Measurements from ENCODE around the gene PPP2R5C.

The PPP2R5C gene

GRCh38 chr14:101894365-101895081, 133.0 kb downstream of the PPP2R5C start:
- DNase-seq: no peak

GRCh38 chr14:101895256-101895655, 133.7 kb downstream of the PPP2R5C start:
- DNase-seq: no peak

DNA sequence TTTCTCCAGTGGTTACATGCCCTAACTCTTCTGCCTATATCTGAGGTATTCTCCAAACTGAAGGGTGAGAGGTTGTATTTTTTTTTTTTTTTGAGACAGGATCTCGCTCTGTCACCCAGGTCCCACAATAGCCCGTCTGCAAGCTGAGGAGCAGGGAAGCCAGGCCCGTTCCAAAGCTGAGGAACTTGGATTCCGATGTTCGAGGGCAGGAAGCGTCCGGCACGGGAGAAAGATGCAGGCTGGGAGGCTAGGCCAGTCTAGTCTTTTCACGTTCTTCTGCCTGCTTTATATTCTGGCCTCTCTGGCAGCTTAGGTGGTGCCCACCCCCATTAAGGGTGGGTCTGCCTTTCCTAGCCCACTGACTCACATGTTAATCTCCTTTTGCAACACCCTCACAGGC, 135.8 kb downstream of the PPP2R5C start:
- no peak for DNase-seq

GRCh38 chr14:101898416-101898815, 136.9 kb downstream of the PPP2R5C start:
- DNase-seq: no peak

DNA sequence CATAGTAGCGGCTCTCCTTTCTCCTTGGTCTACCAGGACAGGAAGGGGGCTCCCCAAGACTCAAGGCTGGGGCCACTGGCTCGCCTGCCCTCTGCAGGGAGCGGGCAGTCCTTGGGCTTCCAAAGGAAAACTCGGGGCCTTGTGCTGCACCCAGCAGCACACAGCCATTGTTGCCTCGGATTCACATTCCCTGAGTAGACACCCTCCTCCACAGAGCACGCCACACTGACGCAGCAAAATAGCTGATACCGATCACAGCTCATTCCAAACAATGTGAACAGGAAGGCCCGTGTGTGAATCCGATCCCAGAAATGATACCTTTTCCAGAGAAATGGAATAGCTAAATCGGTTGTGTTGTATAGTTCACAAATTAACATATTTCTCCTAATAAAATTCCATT, 137.8 kb downstream of the PPP2R5C start:
- DNase-seq: no peak

DNA sequence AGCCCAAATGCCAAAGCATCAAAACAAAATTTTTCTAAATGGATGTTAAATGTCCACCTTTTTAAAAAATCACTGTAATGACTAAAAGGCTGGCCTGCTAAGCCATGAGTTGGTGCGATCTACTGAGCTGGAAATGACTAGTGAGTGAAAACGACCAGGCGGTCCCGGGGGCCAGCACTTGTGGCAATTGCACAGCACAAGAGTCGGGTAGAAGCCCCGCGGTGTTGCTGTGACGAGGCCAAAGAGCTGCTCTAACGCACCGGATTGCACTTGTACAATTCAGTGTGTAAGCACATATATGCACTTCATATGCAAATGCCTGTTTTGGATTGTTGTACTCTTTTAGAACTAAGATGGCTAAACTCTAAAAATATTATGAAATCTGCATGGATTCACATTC, 138.7 kb downstream of the PPP2R5C start:
- no peak for DNase-seq

DNA sequence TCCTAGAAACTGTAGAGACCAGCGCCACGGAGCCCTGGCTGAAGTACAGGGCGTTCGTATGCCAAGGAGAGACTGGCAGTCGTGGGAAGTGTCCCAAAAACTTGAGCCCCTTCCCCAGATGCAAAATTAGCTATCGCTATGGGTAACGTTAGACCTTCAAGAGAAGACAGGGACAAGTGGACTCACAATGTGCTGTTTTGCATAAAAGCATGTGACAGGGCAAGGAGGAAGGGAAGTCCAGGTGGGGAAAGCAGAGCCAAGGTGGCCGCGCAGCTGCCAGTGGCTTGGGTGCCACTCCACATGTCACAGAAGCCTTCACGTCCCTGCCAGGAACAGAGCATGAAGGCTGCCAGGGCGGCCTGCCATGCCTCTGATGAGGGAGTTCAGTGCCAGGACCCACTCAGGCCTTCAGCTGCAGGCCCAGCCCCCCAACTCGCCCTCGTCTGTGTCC, 141.6 kb downstream of the PPP2R5C start:
- DNase-seq: no peak

GRCh38 chr14:101905614-101906013, 144.1 kb downstream of the PPP2R5C start:
- DNase-seq: no peak

- no peak for DNase-seq
These were observed 145.1 kb downstream of the PPP2R5C start for GRCh38 chr14:101906645-101907044.

DNA sequence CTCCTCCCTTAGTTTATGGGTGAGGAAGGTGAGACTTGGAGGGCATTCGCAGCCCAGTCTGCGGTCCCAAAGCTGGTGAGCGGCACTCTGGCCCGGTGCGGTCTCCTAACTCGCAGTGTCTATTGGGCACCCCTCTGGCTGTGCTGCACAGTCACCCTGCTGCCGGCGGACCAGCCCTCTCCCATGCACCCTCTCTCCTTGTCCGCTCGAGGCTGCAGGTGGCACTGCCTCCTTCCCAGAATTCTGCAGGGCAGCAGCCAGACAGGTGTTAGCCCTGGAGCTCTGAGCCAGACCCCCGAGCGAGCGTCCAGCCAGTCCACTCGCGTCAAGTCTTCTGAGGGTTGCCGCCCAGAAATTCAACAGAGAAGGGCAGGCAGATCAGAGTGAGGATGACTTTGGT, 146.1 kb downstream of the PPP2R5C start:
- DNase-seq: no peak

DNA sequence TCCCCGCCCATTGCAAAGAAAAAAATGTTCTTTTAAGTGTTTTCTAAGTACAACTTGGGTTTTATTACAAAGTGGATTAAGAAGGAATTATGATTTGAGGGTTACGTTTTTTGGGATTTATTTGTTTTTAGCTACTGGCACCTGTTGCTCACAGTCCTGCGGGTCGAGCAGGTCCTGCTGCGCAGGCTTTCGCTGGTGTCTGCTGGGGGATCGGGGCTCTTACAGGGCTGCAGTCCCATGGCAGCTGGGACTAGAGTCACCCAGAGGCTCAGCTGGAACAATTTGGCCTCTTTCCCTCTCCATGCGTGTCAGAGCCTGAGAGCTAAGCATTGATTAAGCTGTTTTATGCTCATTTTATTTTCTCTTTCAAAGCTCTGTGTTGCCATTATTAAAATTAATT, 147.3 kb downstream of the PPP2R5C start:
- DNase-seq: no peak

- no peak for DNase-seq
These were observed 148.0 kb downstream of the PPP2R5C start for GRCh38 chr14:101909371-101910096.

DNA sequence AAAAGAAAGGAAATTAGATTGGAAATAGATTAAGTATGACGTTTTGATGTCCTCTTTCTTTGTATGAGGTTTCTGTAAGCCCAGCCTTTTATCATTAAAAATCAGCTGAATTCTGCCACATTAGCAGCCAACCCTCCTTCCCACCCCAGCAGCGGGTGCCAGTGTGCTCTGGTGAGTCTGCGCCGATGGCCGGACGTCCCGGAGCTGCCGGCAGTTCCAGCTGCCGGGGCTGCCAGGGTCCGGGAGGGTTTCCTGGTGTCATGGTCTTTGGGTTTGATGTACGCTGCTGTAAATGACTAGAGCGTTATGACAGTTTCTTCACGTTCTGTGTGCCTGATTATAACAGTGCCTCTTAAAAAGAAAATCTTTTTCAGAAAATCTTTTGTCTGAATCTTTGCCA, 151.3 kb downstream of the PPP2R5C start:
- DNase-seq: no peak

DNA sequence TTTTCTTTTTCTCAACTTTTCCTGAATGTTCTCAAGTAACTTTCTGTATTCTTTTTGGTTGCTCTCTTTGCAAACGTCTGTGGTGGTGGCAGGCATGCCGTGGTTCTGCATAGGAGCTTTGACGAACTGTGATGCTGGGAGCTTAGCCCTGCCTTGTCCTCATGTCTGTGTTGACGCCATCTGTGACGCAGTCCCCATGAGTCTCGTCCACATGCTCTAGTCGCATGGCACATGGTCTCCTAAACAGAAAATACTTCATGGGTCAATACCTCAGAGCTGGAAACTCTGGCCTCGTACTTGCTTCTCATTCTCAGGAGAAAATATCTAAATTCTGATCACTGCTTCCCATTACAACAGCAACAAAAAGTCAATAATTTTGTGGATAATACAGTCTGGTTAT, 152.6 kb downstream of the PPP2R5C start:
- no peak for DNase-seq

DNA sequence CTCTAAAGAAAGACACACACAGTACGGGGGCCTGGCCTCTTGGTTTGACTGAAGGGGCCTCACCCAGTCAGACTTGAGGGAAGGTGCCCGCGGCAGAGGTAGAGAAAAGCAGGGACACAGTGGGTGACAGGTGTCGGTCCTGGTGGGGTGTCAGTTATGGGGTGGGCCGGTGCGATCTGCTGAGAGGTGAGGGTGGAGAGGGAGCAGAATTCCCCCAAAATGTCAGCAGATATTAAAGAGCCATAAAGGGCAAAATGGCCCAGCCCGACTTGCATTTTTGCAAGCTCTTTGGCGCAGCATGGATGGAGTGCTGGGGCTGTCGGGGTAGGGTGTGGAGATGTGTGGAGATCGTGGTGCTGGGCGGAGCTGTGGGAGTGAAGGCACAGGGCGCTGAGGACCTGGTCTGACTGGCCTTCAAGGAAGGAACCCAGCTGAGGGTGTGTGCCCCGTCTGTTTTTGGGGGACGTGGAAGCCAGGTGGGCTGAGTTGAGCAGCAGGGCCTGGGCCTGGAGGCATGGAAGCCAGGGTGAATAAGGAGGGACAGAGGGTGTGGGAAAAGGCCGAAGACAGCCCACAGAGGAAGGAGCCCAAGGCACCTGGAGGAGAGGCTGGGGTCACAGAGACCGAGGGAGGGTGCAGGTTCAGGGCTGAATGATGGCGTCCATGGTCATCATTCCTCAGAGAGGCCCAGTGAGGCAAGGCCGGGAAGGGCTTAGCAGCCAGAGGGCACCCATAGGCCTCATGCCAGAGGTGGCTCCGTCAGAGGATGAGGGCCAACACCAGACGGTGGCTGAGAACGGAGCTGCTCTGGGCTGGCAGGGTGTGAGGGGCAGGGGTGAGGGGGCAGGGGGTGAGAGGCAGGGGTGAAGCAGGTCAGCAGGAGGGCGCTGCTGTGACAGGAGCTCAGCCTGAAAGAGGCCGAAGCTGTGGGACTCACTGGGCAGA, 154.6 kb downstream of the PPP2R5C start:
- DNase-seq: no peak

- DNase-seq: no peak
These were observed 155.4 kb downstream of the PPP2R5C start for GRCh38 chr14:101916816-101917412.

DNA sequence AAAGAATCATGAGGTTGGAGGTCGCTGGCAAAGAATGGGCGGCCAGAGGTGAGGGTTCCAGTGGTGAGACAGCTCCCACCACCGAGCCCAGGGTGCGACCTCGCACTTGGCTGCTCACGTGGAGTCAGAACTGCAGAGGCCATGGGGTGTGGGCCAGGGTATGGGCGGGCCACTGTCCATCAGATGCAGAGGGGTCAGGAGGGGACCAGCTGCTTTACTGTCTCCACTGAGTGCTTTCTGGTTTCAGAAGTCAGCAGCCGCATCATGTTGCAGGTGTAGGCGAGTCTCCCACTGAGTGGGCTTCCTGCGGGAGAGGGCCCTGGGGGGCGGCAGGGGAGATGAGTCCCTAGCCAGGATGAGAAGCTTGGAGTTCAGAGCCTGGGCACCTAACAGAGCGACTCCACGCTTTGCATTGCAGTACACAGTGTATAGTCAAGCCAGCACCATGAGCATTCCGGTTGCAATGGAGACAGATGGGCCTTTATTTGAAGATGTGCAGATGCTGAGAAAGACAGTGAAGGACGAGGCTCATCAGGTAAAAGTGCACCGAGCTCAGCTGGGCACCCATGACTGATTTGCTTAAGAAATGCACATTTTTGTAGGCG, 156.0 kb downstream of the PPP2R5C start:
- no peak for DNase-seq

- DNase-seq: no peak
These were observed 156.8 kb downstream of the PPP2R5C start for GRCh38 chr14:101918065-101918989.

DNA sequence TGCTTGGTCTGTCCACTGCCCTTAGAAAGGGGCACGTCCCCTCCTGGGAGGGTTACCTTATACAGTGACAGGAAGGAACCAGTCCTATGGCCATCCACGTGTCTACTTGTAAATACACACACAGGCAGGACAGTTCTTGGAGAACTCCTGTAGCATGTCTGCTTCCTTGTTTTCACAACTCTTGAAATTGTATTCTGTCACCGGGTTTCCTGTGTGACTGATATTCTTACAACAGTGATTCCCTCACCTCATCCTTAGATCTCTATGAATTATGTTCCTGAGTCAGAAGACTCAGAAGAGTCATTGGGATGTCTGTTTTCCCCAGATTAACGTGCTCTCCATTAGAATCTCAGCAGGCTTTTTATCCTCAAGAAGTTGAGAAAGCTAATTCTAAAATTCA, 158.8 kb downstream of the PPP2R5C start:
- no peak for DNase-seq

DNA sequence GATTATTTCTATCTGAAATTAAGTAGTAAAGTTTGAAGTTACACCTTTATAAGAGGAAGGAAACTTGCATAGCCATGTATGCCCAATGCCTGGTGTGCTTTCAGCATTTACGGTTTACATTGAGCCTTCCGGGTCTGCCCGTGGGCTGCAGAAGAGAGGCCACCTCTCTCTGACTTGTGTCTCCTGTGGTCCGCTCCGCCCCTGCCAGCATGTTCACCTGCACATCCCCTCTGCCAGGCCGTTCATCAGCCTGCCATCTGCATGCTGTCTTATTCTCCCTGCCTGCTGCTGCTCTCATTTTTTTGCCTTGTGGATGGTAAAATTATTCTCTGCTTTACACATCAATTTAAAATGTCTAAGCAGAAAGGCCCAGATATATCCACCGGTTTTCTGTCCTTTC, 161.4 kb downstream of the PPP2R5C start:
- no peak for DNase-seq

DNA sequence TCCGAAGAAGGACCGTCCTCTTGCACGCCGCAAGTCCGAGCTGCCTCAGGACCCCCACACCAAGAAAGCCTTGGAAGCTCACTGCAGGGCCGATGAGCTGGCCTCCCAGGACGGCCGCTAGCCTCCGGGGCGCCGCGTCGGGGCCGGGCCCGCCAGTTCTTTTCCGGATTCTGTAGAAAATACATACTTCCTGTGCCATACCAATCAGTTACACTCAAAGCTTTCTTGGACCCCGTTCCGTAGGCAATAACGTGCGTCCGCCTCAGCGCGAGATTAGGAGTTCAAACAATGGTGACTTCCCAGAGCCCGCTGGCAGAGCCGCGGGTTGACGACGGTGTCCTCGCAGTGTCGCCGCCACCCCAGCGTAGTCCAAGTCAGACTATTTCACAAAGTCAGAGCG, 163.6 kb downstream of the PPP2R5C start:
- DNase-seq: no peak
